GM12878 (cell line): ENCODE results near the gene TM6SF1. TPM values are rescaled to one million over a fixed set of nuclear protein-coding genes. Genes with fewer than 3 reads are reported as not detected.

Experiments
- ATAC-seq: fragments of 200-7000 bp; cut with Tn5 transposase; 3 replicates; pipeline ENCODE4 v1.9.1; 2020; ENCODE audit warnings: mild to moderate bottlenecking, moderate library complexity
- BruUV-seq: library from RNA; stranded (reverse); fragments of 400-500 nt; replicated peaks from 2 replicates; lab custom pipeline; 2021; lab: Mats Ljungman, UMichigan
- CTCF ChIA-PET: fragments of 300-600 bp; sonication (Branson Sonifier 250); formaldehyde crosslinking; extraction: SDS; loops from one replicate; lab custom pipeline; 2021; ENCODE audit warnings: inconsistent platforms; lab: Yijun Ruan, JAX
- POLR2A ChIA-PET: fragments of 350-600 bp; formaldehyde crosslinking; extraction: SDS; loops from one replicate; lab custom pipeline; 2021; ENCODE audit warnings: inconsistent platforms; lab: Charles Lee
- RAD21 ChIA-PET: fragments of 300-600 bp; sonication (Branson Sonifier 250); formaldehyde crosslinking; loops from one replicate; lab custom pipeline; 2023; ENCODE audit warnings: antibody characterized with exemption; ENCODE audit not compliant: unreplicated experiment; lab: Charles Lee
- SMC1A ChIA-PET: fragments of 300-600 bp; sonication (Branson Sonifier 250); formaldehyde crosslinking; loops from one replicate; lab custom pipeline; 2023; ENCODE audit not compliant: unreplicated experiment, uncharacterized antibody; lab: Charles Lee
- DNase-seq: peaks from one replicate; pipeline ENCODE4 v3.0.0-alpha.2; 2011; ENCODE audit warnings: low read depth, low spot score
- FAIRE-seq: peaks from 3 replicates; lab custom pipeline; 2011; peaks lifted over from hg19 to GRCh38; lab: Jason Lieb, UNC
- H2AFZ ChIP-seq: 2 replicates; pipeline ENCODE4 v1.6.0; 2011; ENCODE audit warnings: low read depth, low read length, control low read depth; ENCODE audit not compliant: control insufficient read depth
- H3K27ac ChIP-seq: 2 replicates; pipeline ENCODE4 v1.5.1; 2011; ENCODE audit warnings: control low read depth; ENCODE audit not compliant: control insufficient read depth, insufficient read depth
- H3K27me3 ChIP-seq, 2 experiments: replicated peaks in 1 of 2; 2 replicates each; pipeline versions ENCODE4 v1.6.0 to v1.6.1; 2011; ENCODE audit warnings: low read length in 1 of 2; ENCODE audit not compliant: control insufficient read depth in 2 of 2, insufficient read depth in 2 of 2
- H3K36me3 ChIP-seq, 2 experiments: 2 replicates each; pipeline ENCODE4 v1.5.1; 2011; ENCODE audit warnings: low read length in 1 of 2; ENCODE audit not compliant: control insufficient read depth in 2 of 2, insufficient read depth in 2 of 2
- H3K4me1 ChIP-seq: 2 replicates; pipeline ENCODE4 v1.6.1; 2011; ENCODE audit warnings: mild to moderate bottlenecking, low read length, moderate library complexity, mixed read lengths; ENCODE audit not compliant: control insufficient read depth, insufficient read depth
- H3K4me2 ChIP-seq: 2 replicates; pipeline ENCODE4 v1.6.0; 2011; ENCODE audit warnings: control low read depth; ENCODE audit not compliant: control insufficient read depth, insufficient read depth
- H3K4me3 ChIP-seq: fragments of 200-600 bp; sonication (generic); 2 replicates; pipeline ENCODE4 v1.5.1; 2016
- H3K79me2 ChIP-seq: 2 replicates; pipeline ENCODE4 v1.6.0; 2011; ENCODE audit warnings: low read length; ENCODE audit not compliant: control insufficient read depth, insufficient read depth
- H3K9ac ChIP-seq: 2 replicates; pipeline ENCODE4 v1.8.0; 2011; ENCODE audit warnings: low read length, control low read depth, mixed read lengths; ENCODE audit not compliant: control insufficient read depth, insufficient read depth
- H3K9me3 ChIP-seq: replicated peaks from 3 replicates; pipeline ENCODE4 v1.5.1; 2011; ENCODE audit warnings: mild to moderate bottlenecking, low read length; ENCODE audit not compliant: control insufficient read depth, insufficient read depth
- H4K20me1 ChIP-seq: 2 replicates; pipeline ENCODE4 v1.6.0; 2011; ENCODE audit not compliant: control insufficient read depth, insufficient read depth
- BCL11A ChIP-seq: IDR thresholded peaks from 2 replicates; pipeline ENCODE4 v1.6.1; 2011; ENCODE audit warnings: low read depth, low read length
- BHLHE40 ChIP-seq, 2 experiments: fragments of 450-650 bp in 1 of 2; IDR thresholded peaks; 2 replicates each; pipeline ENCODE4 v1.6.1; 2011 to 2017; ENCODE audit warnings: low read depth in 2 of 2, borderline replicate concordance in 1 of 2, improper control_type of control experiment in 1 of 2, low read length in 1 of 2, mild to moderate bottlenecking in 1 of 2
- CBX5 ChIP-seq: sonication (generic); IDR thresholded peaks from 2 replicates; pipeline ENCODE4 v1.6.1; 2016; ENCODE audit warnings: low read depth, moderate library complexity, mild to moderate bottlenecking, inconsistent platforms
- DPF2 ChIP-seq: fragments of 450-650 bp; IDR thresholded peaks from 2 replicates; pipeline ENCODE4 v1.6.1; 2017; ENCODE audit warnings: mild to moderate bottlenecking
- HDAC2 ChIP-seq: fragments of 200-600 bp; sonication (generic); IDR thresholded peaks from 2 replicates; pipeline ENCODE4 v1.6.1; 2017
- HDAC6 ChIP-seq: fragments of 200-600 bp; sonication (generic); IDR thresholded peaks from one replicate; pipeline ENCODE4 v1.8.0; 2017; ENCODE audit warnings: antibody characterized with exemption; ENCODE audit not compliant: unreplicated experiment
- IKZF2 ChIP-seq, 2 experiments: fragments of 450-650 bp; IDR thresholded peaks; 2 replicates each; pipeline ENCODE4 v1.6.1; 2017; ENCODE audit warnings: mild to moderate bottlenecking in 2 of 2, moderate library complexity in 2 of 2
- MTA2 ChIP-seq: fragments of 450-650 bp; IDR thresholded peaks from 2 replicates; pipeline ENCODE4 v1.6.1; 2016; ENCODE audit warnings: low read depth, mild to moderate bottlenecking, moderate library complexity
- MYB ChIP-seq: fragments of 150-350 bp; IDR thresholded peaks from 2 replicates; pipeline ENCODE4 v1.6.1; 2014; ENCODE audit warnings: mild to moderate bottlenecking, low read depth, low read length, borderline replicate concordance
- MYC ChIP-seq: IDR thresholded peaks from 2 replicates; pipeline ENCODE4 v1.6.1; 2011; ENCODE audit warnings: mild to moderate bottlenecking, low read length, moderate library complexity, inconsistent platforms; ENCODE audit not compliant: insufficient read depth, insufficient replicate concordance, insufficient read length, severe bottlenecking
- NR2F1 ChIP-seq: fragments of 450-650 bp; conservative IDR thresholded peaks from 2 replicates; pipeline ENCODE4 v1.6.1; 2017; ENCODE audit warnings: mild to moderate bottlenecking
- RFX5 ChIP-seq: IDR thresholded peaks from 2 replicates; pipeline ENCODE4 v1.6.1; 2011; ENCODE audit warnings: low read depth, low read length, improper control_type of control experiment
- SKIL ChIP-seq: fragments of 450-650 bp; IDR thresholded peaks from 2 replicates; pipeline ENCODE4 v1.6.1; 2017; ENCODE audit warnings: mild to moderate bottlenecking, low read depth, inconsistent platforms; ENCODE audit not compliant: poor library complexity, severe bottlenecking
- SMARCA5 ChIP-seq: fragments of 450-650 bp; IDR thresholded peaks from 2 replicates; pipeline ENCODE4 v1.6.1; 2017; ENCODE audit warnings: mild to moderate bottlenecking
- SPI1 ChIP-seq: IDR thresholded peaks from 2 replicates; pipeline ENCODE4 v1.6.1; 2011; ENCODE audit warnings: low read depth, mild to moderate bottlenecking, low read length, moderate library complexity, borderline replicate concordance; ENCODE audit not compliant: insufficient read depth
- ZNF592 ChIP-seq: fragments of 450-650 bp; IDR thresholded peaks from 2 replicates; pipeline ENCODE4 v1.6.1; 2017; ENCODE audit warnings: mild to moderate bottlenecking, moderate library complexity
- WGBS: methylation state at CpG from one replicate; pipeline ENCODE4 v1.1.6; 2016; ENCODE audit warnings: low lambda C conversion rate; ENCODE audit not compliant: insufficient replicate concordance, insufficient coverage; ENCODE audit errors: missing lambda C conversion rate; 5-methylcytosine and 5-hydroxymethylcytosine counted together
- in situ Hi-C: fragments of 300-500 bp; cut with MboI; formaldehyde crosslinking; loops from 9 replicates; pipeline ENCODE4 v1.14.3; 2018; ENCODE audit warnings: mixed read lengths
- intact Hi-C: fragments of 100-400 bp; cut with micrococcal nuclease; formaldehyde crosslinking; loops from one replicate; pipeline ENCODE4 v1.14.2; 2022; ENCODE audit not compliant: unreplicated experiment
- polyA plus RNA-seq, 11 experiments: library from polyadenylated mRNA; depleted of rRNA in 4 of 11; unstranded in 6 of 11; stranded (reverse) in 5 of 11; fragments of >200 nt; fragmentation: Nextera tagmentation in 4 of 11; fragmentation: Illumina TruSeq in 1 of 11; extraction: Ambion mirVana in 4 of 11; extraction: Trizol in 1 of 11; gene quantifications; 1 replicate in 1 of 11; 2 replicates in 10 of 11; pipeline versions ENCODE4 v1.2.1 to v1.2.3, GENCODE V29; 2011 to 2016; ENCODE audit warnings: inconsistent platforms in 2 of 11, missing spikeins in 2 of 11, low read depth in 1 of 11
- total RNA-seq, 4 experiments: library from RNA; depleted of rRNA in 3 of 4; stranded (reverse); fragments of >200 nt in 3 of 4; fragmentation: Illumina TruSeq in 1 of 4; extraction: Trizol in 1 of 4; gene quantifications; 2 replicates each; pipeline versions ENCODE4 v1.2.1 to v1.2.3, GENCODE V29; 2013 to 2021

Gene TM6SF1
- total and polyA plus RNA-seq, 10 of the 15 experiments (the other 5 are each of a cell fraction or from before 2014, with no cell fraction given), result 0.56 to 2.7 (median 1.2) TPM

GRCh38 chr15:83129791-83130190 is 22.3 kb downstream of the TM6SF1 start (continued):
- no peak for TF ChIP-seq SKIL
- no peak for TF ChIP-seq HDAC2
- TF ChIP-seq MTA2, result no peak
- TF ChIP-seq CBX5, result no peak
- TF ChIP-seq BHLHE40 (IDR thresholded peaks at IDR 0.05; ENCODE audit: borderline replicate concordance in 1 of 2, low read depth in 2 of 2, low read length in 1 of 2), result no peak
- TF ChIP-seq MYC, result no peak
- TF ChIP-seq DPF2, result no peak

GRCh38 chr15:83132861-83133523 is 25.5 kb downstream of the TM6SF1 start:
- ChIA-PET SMC1A (interaction anchor here (0.9 kb wide), 1 partner anchor 11 kb away, joined by 3 read pairs; no protein-coding TSS in a partner anchor), POLR2A (no interaction called here), CTCF (interaction anchor here (1.0 kb wide), 1 partner anchor 120 kb away, joined by 3 read pairs; no protein-coding TSS in a partner anchor), RAD21 (no interaction called here)
- ATAC-seq (no peak; the same call in 2 of the 3 replicates), DNase-seq (no peak), FAIRE-seq (no peak)
- intact Hi-C loops, result no loop called here
- H3K9ac ChIP-seq, result no peak overlapping the region
- in situ Hi-C loops, result no loop called here
- H3K27me3 ChIP-seq, result no peaks in the 10 kb centered on the region
- no peak overlapping the region for H2AFZ ChIP-seq
- 50% methylated on average over 4 of the region's 4 CpGs for WGBS
- no peak overlapping the region for H3K4me2 ChIP-seq
- no peak for TF ChIP-seq BCL11A
- TF ChIP-seq ZNF592, result no peak
- TF ChIP-seq MYB, result no peak
- peak; percentile 32; the same call in 1 of the 2 replicates for TF ChIP-seq SPI1
- no peak for TF ChIP-seq HDAC6
- no peak for TF ChIP-seq SMARCA5
- TF ChIP-seq RFX5, result no peak
- TF ChIP-seq NR2F1, result 0 out of 2 replicates have a peak, but pooled peaks have one; percentile 35
- no peak for TF ChIP-seq IKZF2 (IDR thresholded peaks at IDR 0.05)
- peaks cover 3% of the 10 kb centered on the region; the same call in 1 of the 2 replicates for H3K4me1 ChIP-seq
- H3K79me2 ChIP-seq, result no peaks in the 10 kb centered on the region
- H3K36me3 ChIP-seq, result peaks cover 0 to 10% of the 10 kb centered on the region in 2 experiments; a peak in 2 of 4 replicates
- H3K4me3 ChIP-seq, result no peak overlapping the region
- H3K9me3 ChIP-seq, result no peaks in the 10 kb centered on the region
- no peaks in the 10 kb centered on the region for H4K20me1 ChIP-seq
- no TSS peak for BruUV-seq
- no peak overlapping the region for H3K27ac ChIP-seq
